Measurements from ENCODE around the gene ADARB2. TPM values are rescaled to one million over a fixed set of nuclear protein-coding genes. Genes with fewer than 3 reads are reported as not detected.

ADARB2 gene
- total and polyA plus RNA-seq, 4 donors: 0.55 to 0.70 (median 0.59) TPM; not detected in 1

GRCh38 chr10:1301143-1301542 is 436.2 kb downstream of the ADARB2 start:
- TF ChIP-seq ATF3 (IDR thresholded peaks at IDR 0.05): no peak
- TF ChIP-seq, protein P1, sequence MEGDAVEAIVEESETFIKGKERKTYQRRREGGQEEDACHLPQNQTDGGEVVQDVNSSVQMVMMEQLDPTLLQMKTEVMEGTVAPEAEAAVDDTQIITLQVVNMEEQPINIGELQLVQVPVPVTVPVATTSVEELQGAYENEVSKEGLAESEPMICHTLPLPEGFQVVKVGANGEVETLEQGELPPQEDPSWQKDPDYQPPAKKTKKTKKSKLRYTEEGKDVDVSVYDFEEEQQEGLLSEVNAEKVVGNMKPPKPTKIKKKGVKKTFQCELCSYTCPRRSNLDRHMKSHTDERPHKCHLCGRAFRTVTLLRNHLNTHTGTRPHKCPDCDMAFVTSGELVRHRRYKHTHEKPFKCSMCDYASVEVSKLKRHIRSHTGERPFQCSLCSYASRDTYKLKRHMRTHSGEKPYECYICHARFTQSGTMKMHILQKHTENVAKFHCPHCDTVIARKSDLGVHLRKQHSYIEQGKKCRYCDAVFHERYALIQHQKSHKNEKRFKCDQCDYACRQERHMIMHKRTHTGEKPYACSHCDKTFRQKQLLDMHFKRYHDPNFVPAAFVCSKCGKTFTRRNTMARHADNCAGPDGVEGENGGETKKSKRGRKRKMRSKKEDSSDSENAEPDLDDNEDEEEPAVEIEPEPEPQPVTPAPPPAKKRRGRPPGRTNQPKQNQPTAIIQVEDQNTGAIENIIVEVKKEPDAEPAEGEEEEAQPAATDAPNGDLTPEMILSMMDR (IDR thresholded peaks at IDR 0.05; ENCODE audit: low read depth, low read length, missing input control): no peak
- no peak for TF ChIP-seq FOXA2 (IDR thresholded peaks at IDR 0.05)
- no peak for TF ChIP-seq GABPA (IDR thresholded peaks at IDR 0.05 in 1 of 2, conservative IDR thresholded peaks at IDR 0.05 in 1 of 2)
- TF ChIP-seq FOXA1 (IDR thresholded peaks at IDR 0.05): no peak
- TF ChIP-seq HNF4A (conservative IDR thresholded peaks at IDR 0.05): no peak
- TF ChIP-seq RAD21 (IDR thresholded peaks at IDR 0.05): no peak
- no peak for TF ChIP-seq MAX (IDR thresholded peaks at IDR 0.05)
- TF ChIP-seq REST (IDR thresholded peaks at IDR 0.05): no peak
- TF ChIP-seq TAF1 (conservative IDR thresholded peaks at IDR 0.05): no peak
- TF ChIP-seq JUND (IDR thresholded peaks at IDR 0.05): no peak
- no peak for TF ChIP-seq EGR1 (IDR thresholded peaks at IDR 0.05; ENCODE audit: low read depth in 2 of 2)
- TF ChIP-seq YY1 (IDR thresholded peaks at IDR 0.05): no peak
- TF ChIP-seq, protein P2, sequence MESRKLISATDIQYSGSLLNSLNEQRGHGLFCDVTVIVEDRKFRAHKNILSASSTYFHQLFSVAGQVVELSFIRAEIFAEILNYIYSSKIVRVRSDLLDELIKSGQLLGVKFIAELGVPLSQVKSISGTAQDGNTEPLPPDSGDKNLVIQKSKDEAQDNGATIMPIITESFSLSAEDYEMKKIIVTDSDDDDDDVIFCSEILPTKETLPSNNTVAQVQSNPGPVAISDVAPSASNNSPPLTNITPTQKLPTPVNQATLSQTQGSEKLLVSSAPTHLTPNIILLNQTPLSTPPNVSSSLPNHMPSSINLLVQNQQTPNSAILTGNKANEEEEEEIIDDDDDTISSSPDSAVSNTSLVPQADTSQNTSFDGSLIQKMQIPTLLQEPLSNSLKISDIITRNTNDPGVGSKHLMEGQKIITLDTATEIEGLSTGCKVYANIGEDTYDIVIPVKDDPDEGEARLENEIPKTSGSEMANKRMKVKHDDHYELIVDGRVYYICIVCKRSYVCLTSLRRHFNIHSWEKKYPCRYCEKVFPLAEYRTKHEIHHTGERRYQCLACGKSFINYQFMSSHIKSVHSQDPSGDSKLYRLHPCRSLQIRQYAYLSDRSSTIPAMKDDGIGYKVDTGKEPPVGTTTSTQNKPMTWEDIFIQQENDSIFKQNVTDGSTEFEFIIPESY (IDR thresholded peaks at IDR 0.05): no peak
- TF ChIP-seq NR2F2 (IDR thresholded peaks at IDR 0.05): no peak
- no peak for TF ChIP-seq HNF4G (IDR thresholded peaks at IDR 0.05)
- TF ChIP-seq RXRA (IDR thresholded peaks at IDR 0.05): no peak
- TF ChIP-seq SP1 (IDR thresholded peaks at IDR 0.05): no peak
- Histone ChIP-seq H3K4me1 (ENCODE audit: control insufficient read depth in 4 of 4, insufficient read depth in 4 of 4, low read length in 3 of 4) (no peaks in the 10 kb centered on the region), H3K9ac (ENCODE audit: low read depth in 1 of 2, low read length in 2 of 2) (no peak overlapping the region), H3K27ac (ENCODE audit: low read depth in 1 of 2, low read length in 2 of 2) (no peak overlapping the region), H3K4me3 (ENCODE audit: low read depth in 1 of 3, low read length in 3 of 3) (no peak overlapping the region), H3K27me3 (ENCODE audit: control insufficient read depth in 4 of 4, insufficient read depth in 4 of 4, low read length in 3 of 4) (peaks cover 0 to 3% (median 0%) of the 10 kb centered on the region in 4 donors), H3K36me3 (ENCODE audit: control insufficient read depth in 4 of 4, insufficient read depth in 3 of 4, low read depth in 1 of 4, low read length in 3 of 4) (no peaks in the 10 kb centered on the region), H3K9me3 (ENCODE audit: control insufficient read depth in 4 of 4, low read length in 3 of 4) (no peaks in the 10 kb centered on the region)
- 52% methylated on average over 5 of the region's 5 CpGs for WGBS
- no peak for DNase-seq (ENCODE audit: low spot score)
